ENCODE data around the gene CCR8.
"Not testable (repeated sequence)": the region's sequence is repeated elsewhere in the genome, so short reads cannot be mapped to it uniquely, and the experiment has no call there.

The CCR8 gene

DNA sequence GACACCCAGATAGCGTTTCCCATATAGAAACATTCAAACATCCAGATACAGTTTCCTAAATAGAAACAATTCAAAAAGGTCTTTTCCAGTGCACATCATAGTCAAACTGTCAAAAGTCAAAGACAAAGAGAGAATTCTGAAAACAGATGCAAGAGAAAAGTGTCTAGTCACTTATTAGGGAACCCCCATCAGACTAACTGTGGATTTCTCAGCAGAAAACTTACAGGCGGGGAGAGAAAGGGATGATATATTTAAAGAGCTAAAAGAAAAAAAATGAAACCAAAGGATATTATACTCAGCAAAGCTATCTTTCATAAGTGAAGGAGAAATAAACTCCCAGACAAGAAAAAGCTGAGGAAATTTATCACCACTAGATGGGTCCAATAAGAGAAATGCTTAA is 27.3 kb upstream of the CCR8 start:
- H3K27ac ChIP-seq, result no peak overlapping the region
- ChIA-PET POLR2A (ENCODE audit: low non-redundant PET) (no interaction called here), CTCF (interaction anchor here (0.5 kb wide), 1 partner anchor 208 kb away, joined by 3 read pairs; no protein-coding TSS in a partner anchor)
- TF ChIP-seq, protein P1, sequence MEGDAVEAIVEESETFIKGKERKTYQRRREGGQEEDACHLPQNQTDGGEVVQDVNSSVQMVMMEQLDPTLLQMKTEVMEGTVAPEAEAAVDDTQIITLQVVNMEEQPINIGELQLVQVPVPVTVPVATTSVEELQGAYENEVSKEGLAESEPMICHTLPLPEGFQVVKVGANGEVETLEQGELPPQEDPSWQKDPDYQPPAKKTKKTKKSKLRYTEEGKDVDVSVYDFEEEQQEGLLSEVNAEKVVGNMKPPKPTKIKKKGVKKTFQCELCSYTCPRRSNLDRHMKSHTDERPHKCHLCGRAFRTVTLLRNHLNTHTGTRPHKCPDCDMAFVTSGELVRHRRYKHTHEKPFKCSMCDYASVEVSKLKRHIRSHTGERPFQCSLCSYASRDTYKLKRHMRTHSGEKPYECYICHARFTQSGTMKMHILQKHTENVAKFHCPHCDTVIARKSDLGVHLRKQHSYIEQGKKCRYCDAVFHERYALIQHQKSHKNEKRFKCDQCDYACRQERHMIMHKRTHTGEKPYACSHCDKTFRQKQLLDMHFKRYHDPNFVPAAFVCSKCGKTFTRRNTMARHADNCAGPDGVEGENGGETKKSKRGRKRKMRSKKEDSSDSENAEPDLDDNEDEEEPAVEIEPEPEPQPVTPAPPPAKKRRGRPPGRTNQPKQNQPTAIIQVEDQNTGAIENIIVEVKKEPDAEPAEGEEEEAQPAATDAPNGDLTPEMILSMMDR (conservative IDR thresholded peaks at IDR 0.05; ENCODE audit: low read depth), result no peak
- DNase-seq (ENCODE audit: low spot score), result no peak

GRCh38 chr3:39313289-39313688 is 16.2 kb upstream of the CCR8 start:
- no peak overlapping the region for H3K27ac ChIP-seq
- ChIA-PET POLR2A (ENCODE audit: low non-redundant PET) (no interaction called here), CTCF (no interaction called here)
- TF ChIP-seq, protein P1 (conservative IDR thresholded peaks at IDR 0.05; ENCODE audit: low read depth), result no peak
- no peak for DNase-seq (ENCODE audit: low spot score)

DNA sequence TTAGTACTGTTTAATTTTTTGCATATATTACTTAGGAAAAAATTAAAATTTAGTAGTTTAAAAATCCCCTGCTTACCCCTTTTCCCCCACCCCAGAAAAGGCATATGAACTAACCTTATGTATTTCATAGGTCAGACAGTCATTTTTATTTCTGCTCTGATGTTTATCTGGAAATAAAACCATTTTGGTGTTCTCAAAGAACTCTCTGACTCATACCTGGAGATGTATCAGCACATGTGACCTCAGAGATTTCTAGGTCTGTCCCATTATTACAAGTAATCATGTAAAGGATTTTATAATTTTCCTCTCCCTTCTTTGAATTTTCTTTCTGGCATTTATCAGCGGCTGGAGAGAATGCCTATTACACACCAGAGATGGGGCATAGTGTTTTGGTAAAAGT is 14.1 kb upstream of the CCR8 start:
- DNase-seq (ENCODE audit: low spot score), result no peak
- TF ChIP-seq, protein P1 (conservative IDR thresholded peaks at IDR 0.05; ENCODE audit: low read depth), result no peak
- no peak overlapping the region for H3K27ac ChIP-seq
- POLR2A ChIA-PET (ENCODE audit: low non-redundant PET), result no interaction called here
- CTCF ChIA-PET, result interaction anchor here (0.7 kb wide), 1 partner anchor 27 kb away, joined by 3 read pairs; no protein-coding TSS in a partner anchor

- POLR2A ChIA-PET (ENCODE audit: low non-redundant PET), result no interaction called here
- no peak for DNase-seq (ENCODE audit: low spot score)
- H3K27ac ChIP-seq, result no peak overlapping the region
- CTCF ChIA-PET, result interaction anchor here (0.7 kb wide), 1 partner anchor 30 kb away, joined by 5 read pairs; no protein-coding TSS in a partner anchor
- TF ChIP-seq, protein P1 (conservative IDR thresholded peaks at IDR 0.05; ENCODE audit: low read depth), result no peak
Measured at GRCh38 chr3:39317571-39318169, 11.8 kb upstream of the CCR8 start.

GRCh38 chr3:39318301-39318700 is 11.2 kb upstream of the CCR8 start:
- TF ChIP-seq, protein P1 (conservative IDR thresholded peaks at IDR 0.05; ENCODE audit: low read depth), result no peak
- CTCF ChIA-PET, result interaction anchor here (0.7 to 1.1 kb wide), 2 partner anchors 27 to 30 kb away, joined by 5 to 6 read pairs; no protein-coding TSS in a partner anchor
- POLR2A ChIA-PET (ENCODE audit: low non-redundant PET), result no interaction called here
- DNase-seq (ENCODE audit: low spot score), result no peak
- no peak overlapping the region for H3K27ac ChIP-seq

DNA sequence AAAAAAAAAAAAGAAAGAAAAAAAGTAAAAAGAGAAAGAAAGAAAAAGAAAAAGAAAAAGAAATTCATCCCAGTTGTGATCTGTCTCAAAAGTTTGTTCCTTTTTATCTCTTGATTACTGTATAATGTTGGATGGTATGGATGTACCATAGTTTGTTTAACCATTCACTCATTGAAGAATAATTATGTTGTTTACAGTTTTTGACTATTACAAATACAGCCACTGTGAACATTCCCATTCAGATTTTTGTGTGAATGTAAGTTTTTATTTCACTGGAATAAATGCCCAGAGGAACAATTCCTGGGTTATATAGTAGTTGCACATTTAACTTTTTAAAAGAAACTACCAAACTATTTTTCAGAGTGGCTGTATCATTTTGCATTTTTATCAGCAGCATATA is 10.3 kb upstream of the CCR8 start:
- H3K27ac ChIP-seq, result no peak overlapping the region
- TF ChIP-seq, protein P1 (conservative IDR thresholded peaks at IDR 0.05; ENCODE audit: low read depth), result no peak
- no peak for DNase-seq (ENCODE audit: low spot score)
- ChIA-PET CTCF (interaction anchor here (1.1 kb wide), 1 partner anchor 28 kb away, joined by 6 read pairs; no protein-coding TSS in a partner anchor), POLR2A (ENCODE audit: low non-redundant PET) (interaction anchor here (0.6 kb wide), 1 partner anchor 1157 kb away, joined by 4 read pairs; the partner anchor contains the start of gene ZNF619)

GRCh38 chr3:39321574-39321983 is 7.9 kb upstream of the CCR8 start:
- CTCF ChIA-PET, result interaction anchor here (0.7 kb wide), 1 partner anchor 131 kb away, joined by 3 read pairs; no protein-coding TSS in a partner anchor
- POLR2A ChIA-PET (ENCODE audit: low non-redundant PET); DNase-seq (ENCODE audit: low spot score); H3K27ac ChIP-seq: not testable (repeated sequence)

DNA sequence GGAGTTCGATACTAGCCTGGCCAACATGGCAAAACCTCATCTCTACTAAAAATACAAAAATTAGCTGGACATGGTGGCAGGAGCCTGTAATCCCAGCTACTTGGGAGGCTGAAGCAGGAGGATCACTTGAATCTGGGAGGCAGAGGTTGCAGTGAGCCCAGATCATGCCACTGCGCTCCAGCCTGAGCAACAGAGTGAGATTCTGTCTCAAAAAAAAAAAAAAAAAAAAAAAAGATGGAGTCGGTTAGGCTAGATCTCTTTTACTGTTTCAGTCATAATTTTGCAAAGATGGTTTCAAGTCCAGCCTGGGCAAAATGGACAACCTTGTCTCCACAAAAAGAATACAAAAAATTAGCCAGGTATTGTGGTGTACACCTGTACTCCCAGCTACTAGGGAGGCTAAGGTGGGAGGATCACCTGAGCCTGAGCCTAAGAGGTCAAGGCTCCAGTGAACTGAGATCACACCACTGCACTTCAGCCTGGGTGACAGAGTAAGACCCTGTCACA is 7.2 kb upstream of the CCR8 start:
- POLR2A ChIA-PET (ENCODE audit: low non-redundant PET); DNase-seq (ENCODE audit: low spot score); H3K27ac ChIP-seq: not testable (repeated sequence)
- CTCF ChIA-PET, result interaction anchor here (0.7 kb wide), 1 partner anchor 132 kb away, joined by 3 read pairs; no protein-coding TSS in a partner anchor

All from RWPE1 (cell line).